GM18499 (cell line): Measurements from ENCODE around the gene RPH3AL.

ENCODE experiments used
- ATAC-seq: cut with Tn5 transposase; IDR thresholded peaks from one replicate; pipeline ENCODE4 v1.9.1; 2021; ENCODE audit warnings: moderate number of reproducible peaks; ENCODE audit not compliant: insufficient read depth, unreplicated experiment

RPH3AL gene

GRCh38 chr17:269616-270514 is 82.7 kb downstream of the RPH3AL start:
- no peak for ATAC-seq

- no peak for ATAC-seq
Measured at GRCh38 chr17:266701-267667, 85.6 kb downstream of the RPH3AL start.

GRCh38 chr17:266219-266618 is 86.4 kb downstream of the RPH3AL start:
- ATAC-seq: no peak

- no peak for ATAC-seq
Measured at GRCh38 chr17:265718-266117, 86.9 kb downstream of the RPH3AL start.

- ATAC-seq: no peak
Measured at GRCh38 chr17:263773-264172, 88.8 kb downstream of the RPH3AL start.

- no peak for ATAC-seq
Measured at GRCh38 chr17:263271-263670, 89.3 kb downstream of the RPH3AL start.

GRCh38 chr17:261635-262034 is 91.0 kb downstream of the RPH3AL start:
- ATAC-seq: no peak

- no peak for ATAC-seq
Measured at GRCh38 chr17:260944-261343, 91.7 kb downstream of the RPH3AL start.

- ATAC-seq: no peak
Measured at GRCh38 chr17:260031-260791, 92.4 kb downstream of the RPH3AL start.

- ATAC-seq: no peak
Measured at GRCh38 chr17:259341-259976, 93.1 kb downstream of the RPH3AL start.

GRCh38 chr17:258906-259305 is 93.7 kb downstream of the RPH3AL start:
- ATAC-seq: no peak

- no peak for ATAC-seq
Measured at GRCh38 chr17:258045-258734, 94.4 kb downstream of the RPH3AL start.

- no peak for ATAC-seq
Measured at GRCh38 chr17:253091-253846, 99.3 kb downstream of the RPH3AL start.

- no peak for ATAC-seq
Measured at GRCh38 chr17:252456-252855, 100.2 kb downstream of the RPH3AL start.

- ATAC-seq: no peak
Measured at GRCh38 chr17:251531-251930, 101.1 kb downstream of the RPH3AL start.

- no peak for ATAC-seq
Measured at GRCh38 chr17:250487-251300, 101.9 kb downstream of the RPH3AL start.

GRCh38 chr17:249236-249993 is 103.2 kb downstream of the RPH3AL start:
- ATAC-seq: no peak
